AG10803 (cell line): Measurements from ENCODE around the gene F2R.

Source experiments
- DNase-seq: peaks from one replicate; pipeline ENCODE4 v3.0.0; 2010; ENCODE audit warnings: low read depth
- H3K4me3 ChIP-seq: 2 replicates; pipeline ENCODE4 v1.5.1; 2011; ENCODE audit warnings: mild to moderate bottlenecking, low read length, control low read depth
- TF ChIP-seq, protein P1 (sequence below): conservative IDR thresholded peaks from 2 replicates; pipeline ENCODE4 v1.5.1; 2011; ENCODE audit warnings: mild to moderate bottlenecking, low read length, control low read depth, inconsistent platforms

F2R gene

DNA sequence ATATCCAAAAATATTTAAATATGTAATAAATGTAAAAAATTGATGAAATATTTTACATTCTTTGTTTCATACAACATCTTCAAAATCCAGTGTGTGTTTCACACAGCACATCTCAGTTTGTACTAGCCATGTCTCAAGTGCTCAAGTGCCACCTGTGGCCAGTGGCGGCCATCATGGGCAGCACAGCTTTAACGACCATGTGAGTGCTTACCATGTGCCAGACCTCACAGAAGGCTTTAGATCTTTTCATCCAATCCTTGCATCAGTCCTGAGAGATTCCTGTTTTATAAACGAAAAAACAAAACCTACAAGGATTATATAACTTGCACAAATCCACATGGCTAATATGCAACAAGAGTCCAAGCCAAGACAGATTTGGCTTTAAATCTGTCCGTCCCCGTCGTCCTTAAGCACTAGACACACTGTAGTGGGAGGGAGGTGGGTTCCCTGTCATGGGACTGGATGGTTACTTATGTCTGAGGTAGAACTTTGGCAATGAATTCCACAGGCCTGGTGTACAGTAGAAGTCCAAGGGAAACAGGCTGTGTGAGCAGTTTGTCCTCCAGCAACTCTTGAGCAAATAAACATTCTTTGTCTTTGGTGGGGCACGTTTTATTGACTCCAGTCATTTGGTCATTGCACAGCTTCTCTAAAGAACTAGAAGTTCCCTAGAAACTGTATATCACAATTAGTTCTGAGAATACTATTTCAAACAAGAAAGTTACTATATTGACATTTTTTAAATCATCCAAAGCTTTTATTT lies 25.0 kb upstream of the F2R start:
- H3K4me3 ChIP-seq = no peak overlapping the region
- TF ChIP-seq, protein P1, sequence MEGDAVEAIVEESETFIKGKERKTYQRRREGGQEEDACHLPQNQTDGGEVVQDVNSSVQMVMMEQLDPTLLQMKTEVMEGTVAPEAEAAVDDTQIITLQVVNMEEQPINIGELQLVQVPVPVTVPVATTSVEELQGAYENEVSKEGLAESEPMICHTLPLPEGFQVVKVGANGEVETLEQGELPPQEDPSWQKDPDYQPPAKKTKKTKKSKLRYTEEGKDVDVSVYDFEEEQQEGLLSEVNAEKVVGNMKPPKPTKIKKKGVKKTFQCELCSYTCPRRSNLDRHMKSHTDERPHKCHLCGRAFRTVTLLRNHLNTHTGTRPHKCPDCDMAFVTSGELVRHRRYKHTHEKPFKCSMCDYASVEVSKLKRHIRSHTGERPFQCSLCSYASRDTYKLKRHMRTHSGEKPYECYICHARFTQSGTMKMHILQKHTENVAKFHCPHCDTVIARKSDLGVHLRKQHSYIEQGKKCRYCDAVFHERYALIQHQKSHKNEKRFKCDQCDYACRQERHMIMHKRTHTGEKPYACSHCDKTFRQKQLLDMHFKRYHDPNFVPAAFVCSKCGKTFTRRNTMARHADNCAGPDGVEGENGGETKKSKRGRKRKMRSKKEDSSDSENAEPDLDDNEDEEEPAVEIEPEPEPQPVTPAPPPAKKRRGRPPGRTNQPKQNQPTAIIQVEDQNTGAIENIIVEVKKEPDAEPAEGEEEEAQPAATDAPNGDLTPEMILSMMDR = no peak
- peak; percentile 64 for DNase-seq

DNA sequence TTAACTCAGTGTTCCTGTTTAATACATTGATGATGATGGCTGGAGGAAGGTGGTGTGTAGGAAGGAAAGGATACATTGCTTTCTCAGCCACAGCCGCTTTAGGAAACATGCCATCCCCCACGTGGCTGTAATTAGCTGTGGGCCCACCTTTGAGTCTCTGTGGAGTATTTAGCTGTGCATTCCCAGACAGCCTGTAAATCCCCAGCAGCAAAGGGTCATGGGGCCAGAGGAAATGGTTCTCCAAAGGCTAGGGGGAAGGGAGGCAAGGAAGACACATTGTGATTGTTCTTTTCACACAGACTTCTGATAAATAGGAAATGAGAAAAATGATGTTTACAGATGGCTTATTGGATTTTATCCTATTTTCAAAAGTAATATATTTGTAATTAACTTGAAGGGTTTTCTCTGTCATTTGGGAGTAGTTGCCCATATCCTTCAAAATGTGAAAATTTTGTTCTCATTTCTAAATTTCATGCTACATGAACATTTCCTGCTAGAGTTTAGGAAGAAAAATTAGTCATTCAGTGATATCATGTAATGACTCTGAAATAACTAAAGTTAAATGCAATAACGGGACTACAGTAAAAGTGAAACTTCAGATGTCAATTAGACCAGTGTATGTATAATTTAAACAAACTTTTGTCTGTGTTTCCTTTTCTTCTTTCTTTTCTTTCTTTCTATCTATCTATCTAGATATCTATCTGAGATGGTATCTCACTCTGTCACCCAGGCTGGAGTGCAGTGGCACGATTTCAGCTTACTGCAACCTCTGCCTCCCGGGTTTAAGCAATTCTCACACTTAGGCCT lies 24.3 kb upstream of the F2R start:
- DNase-seq = peak; percentile 26
- TF ChIP-seq, protein P1 = no peak
- H3K4me3 ChIP-seq = no peak overlapping the region

DNA sequence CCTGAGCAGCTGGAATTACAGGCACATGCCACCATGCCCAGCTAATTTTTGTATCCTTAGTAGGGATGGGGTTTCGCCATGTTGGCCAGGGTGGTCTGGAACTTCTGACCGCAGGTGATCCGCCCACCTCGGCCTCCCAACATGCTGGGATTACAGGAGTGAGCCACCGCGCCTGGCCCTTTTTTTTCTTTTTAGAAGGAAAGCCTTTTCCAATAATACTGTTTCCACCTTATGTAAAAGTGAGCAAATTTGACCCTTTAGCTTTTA lies 23.7 kb upstream of the F2R start:
- no peak for DNase-seq
- TF ChIP-seq, protein P1 = no peak

DNA sequence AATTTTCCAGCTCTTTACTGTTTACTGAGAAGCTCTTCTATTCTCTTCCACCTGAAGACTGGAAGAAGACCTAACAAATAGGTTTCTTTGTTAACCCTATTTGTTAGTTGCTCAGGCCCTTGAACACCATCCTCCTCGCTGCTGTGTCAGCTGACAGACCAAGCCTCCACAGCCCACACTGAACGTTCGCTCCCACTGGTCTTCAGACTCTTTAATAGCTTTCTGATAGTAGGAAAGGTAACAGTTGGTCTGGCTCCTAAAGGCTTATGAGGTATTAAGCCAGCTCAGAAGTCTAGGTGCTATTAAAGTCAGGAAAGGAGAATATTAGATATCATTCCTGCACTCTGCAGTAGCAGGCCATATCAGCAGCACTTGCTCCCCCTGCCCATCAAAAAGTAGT lies 23.3 kb upstream of the F2R start:
- DNase-seq = no peak
- H3K4me3 ChIP-seq = no peak overlapping the region
- TF ChIP-seq, protein P1 = no peak

More for the DNA sequence above, 23.7 kb upstream of the F2R start:
- no peak overlapping the region for H3K4me3 ChIP-seq

DNA sequence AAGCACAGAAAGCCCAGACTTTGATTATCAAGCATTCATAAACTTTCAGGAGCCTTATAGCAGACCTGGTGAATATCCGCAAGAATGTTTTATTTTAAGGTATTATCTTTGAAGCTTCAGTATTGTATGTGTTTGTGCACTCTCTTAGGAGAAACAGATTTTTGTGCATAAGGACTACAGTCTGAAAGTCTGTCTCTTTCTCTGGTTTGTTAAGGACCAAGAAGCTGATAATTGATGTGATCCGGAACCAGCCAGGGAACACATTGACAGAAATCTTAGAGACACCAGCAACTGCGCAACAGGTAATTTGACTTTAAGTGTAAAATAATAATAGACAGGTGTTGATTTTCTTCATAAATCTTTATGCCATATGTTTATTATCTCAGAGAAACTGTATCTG lies 22.8 kb upstream of the F2R start:
- no peak for DNase-seq
- H3K4me3 ChIP-seq = no peak overlapping the region
- TF ChIP-seq, protein P1 = no peak

DNA sequence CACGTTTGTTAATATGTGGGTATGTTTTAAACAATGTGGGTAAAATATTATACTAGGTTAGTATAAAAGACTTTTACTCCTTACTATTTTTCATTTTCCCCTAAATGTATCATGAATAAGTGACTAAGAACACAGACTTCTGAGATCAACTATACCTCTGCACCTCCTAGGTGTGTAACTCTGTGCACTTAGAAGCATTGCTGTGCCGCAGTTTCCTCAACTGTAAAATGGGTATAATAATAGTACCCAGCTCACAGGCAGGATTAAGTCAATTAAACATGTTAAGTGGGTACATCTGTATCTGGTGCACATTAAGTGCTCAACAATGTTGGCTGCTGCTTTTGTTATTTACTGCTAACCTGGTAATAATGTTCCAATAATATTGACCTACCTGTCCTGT lies 21.6 kb upstream of the F2R start:
- TF ChIP-seq, protein P1 = no peak

DNA sequence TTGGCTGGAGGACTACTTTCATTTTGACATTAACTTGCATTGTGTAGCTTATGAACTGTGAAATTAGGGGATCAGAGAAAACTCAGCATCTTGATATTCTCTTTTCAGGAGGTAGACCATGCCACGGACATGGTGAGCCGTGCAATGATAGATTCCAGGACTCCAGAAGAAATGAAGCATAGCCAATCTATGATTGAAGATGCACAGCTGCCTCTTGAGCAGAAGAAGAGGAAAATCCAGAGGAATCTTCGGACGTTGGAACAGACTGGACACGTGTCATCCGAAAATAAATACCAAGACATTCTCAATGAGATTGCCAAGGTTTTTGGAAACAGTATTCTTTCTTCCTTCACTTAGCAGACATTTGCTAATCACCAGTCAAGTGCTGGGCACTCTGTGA lies 20.6 kb upstream of the F2R start:
- TF ChIP-seq, protein P1 = no peak
- no peak for DNase-seq
- no peak overlapping the region for H3K4me3 ChIP-seq

More for the DNA sequence above, 21.6 kb upstream of the F2R start:
- DNase-seq = no peak
- H3K4me3 ChIP-seq = no peak overlapping the region
